Transverse colon (tissue), 4 donors: ENCODE results near the gene KCNT1. TPM values are rescaled to one million over a fixed set of nuclear protein-coding genes. Genes with fewer than 3 reads are reported as not detected.

ENCODE experiments used
- DNase-seq: peaks from one replicate; pipeline ENCODE4 v3.0.0-alpha.2; 2019
- H3K27ac ChIP-seq, 4 donors: fragments of 200-600 bp; sonication (generic); 2 replicates each; pipeline ENCODE4 v1.5.1; 2016 to 2018; ENCODE audit warnings: inconsistent platforms in 4 of 4
- H3K27me3 ChIP-seq: fragments of 200-600 bp; sonication (generic); 2 replicates; pipeline ENCODE4 v1.5.1; 2017; ENCODE audit warnings: inconsistent platforms
- H3K36me3 ChIP-seq, 4 donors: fragments of 200-600 bp; sonication (generic); 2 replicates each; pipeline ENCODE4 v1.5.1; 2017 to 2019; ENCODE audit warnings: inconsistent platforms in 4 of 4
- H3K4me1 ChIP-seq, 4 donors: fragments of 200-600 bp; sonication (generic); 2 replicates each; pipeline ENCODE4 v1.5.1; 2017 to 2020; ENCODE audit warnings: inconsistent platforms in 4 of 4
- H3K4me3 ChIP-seq, 4 donors: fragments of 200-600 bp; sonication (generic); 1 replicate in 1 of 4; 2 replicates in 3 of 4; pipeline versions ENCODE4 v1.5.1 to v1.6.1; 2017 to 2019; ENCODE audit warnings: inconsistent platforms in 4 of 4
- H3K9me3 ChIP-seq, 2 donors: fragments of 200-600 bp; sonication (generic); 2 replicates each; pipeline ENCODE4 v1.5.1; 2017 to 2019; ENCODE audit warnings: inconsistent platforms in 2 of 2
- EP300 ChIP-seq: sonication (generic); formaldehyde crosslinking; IDR thresholded peaks from one replicate; pipeline ENCODE4 v1.6.1; 2017; ENCODE audit warnings: antibody characterized with exemption, low read depth
- POLR2A ChIP-seq: fragments of 450-650 bp; IDR thresholded peaks from one replicate; pipeline ENCODE4 v1.6.1; 2016; ENCODE audit warnings: antibody characterized with exemption, mild to moderate bottlenecking, moderate library complexity
- POLR2AphosphoS5 ChIP-seq, 3 donors: sonication (generic); formaldehyde crosslinking; IDR thresholded peaks; one replicate each; pipeline ENCODE4 v1.6.1; 2016; ENCODE audit warnings: antibody characterized with exemption in 3 of 3
- WGBS, 2 donors: methylation state at CpG; one replicate each; pipeline ENCODE4 v1.1.5; 2018; ENCODE audit warnings: low coverage in 1 of 2; 5-methylcytosine and 5-hydroxymethylcytosine counted together
- in situ Hi-C, 4 donors: fragments of 200-750 bp; cut with MboI; loops; one replicate each; pipeline versions ENCODE4 v1.15.0 to v1.15.1; 2017; ENCODE audit warnings: low sequenced_read_pairs in 3 of 4, low pct_ligation_motif_present in 1 of 4, low pct_unique_long_range_greater_than_20kb in 1 of 4
- intact Hi-C: fragments of 100-400 bp; cut with DNase I; formaldehyde crosslinking; loops from one replicate; pipeline ENCODE4 v1.15.1; 2023; ENCODE audit warnings: low total_unique reads
- total RNA-seq, 4 donors: library from RNA; depleted of rRNA; stranded (reverse); fragments of >200 nt; gene quantifications; one replicate each; pipeline ENCODE4 v1.1.0, GENCODE V29; 2016
- TF ChIP-seq, protein P1 (sequence below), 5 experiments: fragments of 200-600 bp in 3 of 5; fragments of 450-650 bp in 2 of 5; sonication (generic) in 3 of 5; IDR thresholded peaks; 1 replicate in 2 of 5; 2 replicates in 3 of 5; pipeline ENCODE4 v1.5.1; 2016 to 2017; ENCODE audit warnings: antibody characterized with exemption in 5 of 5, inconsistent platforms in 3 of 5, mild to moderate bottlenecking in 2 of 5, moderate library complexity in 1 of 5

Gene KCNT1
- total RNA-seq, 4 donors from 2014 or later, result 0.14 TPM; not detected in 3

DNA sequence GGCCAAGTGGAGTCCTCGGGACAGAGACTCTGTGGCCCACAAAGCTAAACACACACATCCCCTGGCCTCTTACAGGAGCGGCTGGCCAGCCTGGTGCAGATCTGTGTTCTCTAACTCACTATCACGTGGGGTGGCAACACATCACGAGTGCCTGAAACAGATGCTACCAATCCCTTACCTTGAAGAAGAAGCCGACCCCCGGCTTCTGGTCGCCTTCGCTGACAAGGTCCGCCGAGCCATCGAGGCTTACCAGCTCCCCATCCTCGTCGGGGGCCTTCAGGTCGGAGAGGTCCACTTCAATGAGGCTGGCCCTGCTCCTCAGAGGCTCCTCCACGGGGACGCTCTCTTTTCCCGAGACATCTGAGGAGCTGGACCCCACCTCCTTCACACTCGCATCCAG, 118.7 kb downstream of the KCNT1 start:
- in situ Hi-C loops (no loop called here), intact Hi-C loops (no loop called here)
- H3K4me1 ChIP-seq, result no peaks in the 10 kb centered on the region
- WGBS, 2 donors, result 90 to 95% methylated on average over 3 to 18 of the region's 18 CpGs
- TF ChIP-seq, protein P1, sequence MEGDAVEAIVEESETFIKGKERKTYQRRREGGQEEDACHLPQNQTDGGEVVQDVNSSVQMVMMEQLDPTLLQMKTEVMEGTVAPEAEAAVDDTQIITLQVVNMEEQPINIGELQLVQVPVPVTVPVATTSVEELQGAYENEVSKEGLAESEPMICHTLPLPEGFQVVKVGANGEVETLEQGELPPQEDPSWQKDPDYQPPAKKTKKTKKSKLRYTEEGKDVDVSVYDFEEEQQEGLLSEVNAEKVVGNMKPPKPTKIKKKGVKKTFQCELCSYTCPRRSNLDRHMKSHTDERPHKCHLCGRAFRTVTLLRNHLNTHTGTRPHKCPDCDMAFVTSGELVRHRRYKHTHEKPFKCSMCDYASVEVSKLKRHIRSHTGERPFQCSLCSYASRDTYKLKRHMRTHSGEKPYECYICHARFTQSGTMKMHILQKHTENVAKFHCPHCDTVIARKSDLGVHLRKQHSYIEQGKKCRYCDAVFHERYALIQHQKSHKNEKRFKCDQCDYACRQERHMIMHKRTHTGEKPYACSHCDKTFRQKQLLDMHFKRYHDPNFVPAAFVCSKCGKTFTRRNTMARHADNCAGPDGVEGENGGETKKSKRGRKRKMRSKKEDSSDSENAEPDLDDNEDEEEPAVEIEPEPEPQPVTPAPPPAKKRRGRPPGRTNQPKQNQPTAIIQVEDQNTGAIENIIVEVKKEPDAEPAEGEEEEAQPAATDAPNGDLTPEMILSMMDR (IDR thresholded peaks at IDR 0.05), result no peak
- TF ChIP-seq POLR2A (no peak), EP300 (no peak), POLR2AphosphoS5 (IDR thresholded peaks at IDR 0.05) (no peak)
- H3K9me3 ChIP-seq, result no peaks in the 10 kb centered on the region
- H3K27ac ChIP-seq, result no peak overlapping the region
- H3K36me3 ChIP-seq, result peaks cover 0 to 52% (median 27%) of the 10 kb centered on the region in 4 donors
- no peaks in the 10 kb centered on the region for H3K27me3 ChIP-seq
- H3K4me3 ChIP-seq, result no peak overlapping the region
- DNase-seq, result no peak

DNA sequence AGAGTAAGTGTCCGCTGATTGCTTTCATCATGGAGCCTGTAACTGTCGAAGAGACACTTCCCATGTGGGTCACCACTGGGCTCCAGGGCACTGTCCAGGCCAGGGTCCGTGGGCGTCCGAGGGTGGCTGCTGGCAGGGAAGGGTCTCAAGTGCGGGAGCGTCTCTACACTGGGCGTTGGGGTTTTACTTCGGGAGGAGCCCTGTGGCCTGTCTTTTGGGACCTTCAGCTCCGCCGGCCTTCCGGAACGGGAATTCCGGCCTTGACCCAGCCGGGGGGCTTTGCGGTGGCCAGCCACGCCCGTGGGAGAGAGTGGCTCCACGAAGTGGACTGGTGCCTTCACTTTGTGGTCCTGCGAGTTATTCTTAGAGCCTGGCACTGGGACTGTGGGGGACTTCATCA, 119.1 kb downstream of the KCNT1 start:
- intact Hi-C loops (no loop called here), in situ Hi-C loops (no loop called here)
- no peak overlapping the region for H3K27ac ChIP-seq
- H3K9me3 ChIP-seq, result no peaks in the 10 kb centered on the region
- no peaks in the 10 kb centered on the region for H3K4me1 ChIP-seq
- DNase-seq, result no peak
- peaks cover 0 to 48% (median 24%) of the 10 kb centered on the region in 4 donors for H3K36me3 ChIP-seq
- H3K4me3 ChIP-seq, result no peak overlapping the region
- TF ChIP-seq EP300 (no peak), POLR2AphosphoS5 (IDR thresholded peaks at IDR 0.05) (no peak), POLR2A (no peak)
- TF ChIP-seq, protein P1 (IDR thresholded peaks at IDR 0.05), result no peak
- WGBS, 2 donors, result 91 to 100% methylated on average over 1 to 20 of the region's 20 CpGs
- H3K27me3 ChIP-seq, result no peaks in the 10 kb centered on the region

DNA sequence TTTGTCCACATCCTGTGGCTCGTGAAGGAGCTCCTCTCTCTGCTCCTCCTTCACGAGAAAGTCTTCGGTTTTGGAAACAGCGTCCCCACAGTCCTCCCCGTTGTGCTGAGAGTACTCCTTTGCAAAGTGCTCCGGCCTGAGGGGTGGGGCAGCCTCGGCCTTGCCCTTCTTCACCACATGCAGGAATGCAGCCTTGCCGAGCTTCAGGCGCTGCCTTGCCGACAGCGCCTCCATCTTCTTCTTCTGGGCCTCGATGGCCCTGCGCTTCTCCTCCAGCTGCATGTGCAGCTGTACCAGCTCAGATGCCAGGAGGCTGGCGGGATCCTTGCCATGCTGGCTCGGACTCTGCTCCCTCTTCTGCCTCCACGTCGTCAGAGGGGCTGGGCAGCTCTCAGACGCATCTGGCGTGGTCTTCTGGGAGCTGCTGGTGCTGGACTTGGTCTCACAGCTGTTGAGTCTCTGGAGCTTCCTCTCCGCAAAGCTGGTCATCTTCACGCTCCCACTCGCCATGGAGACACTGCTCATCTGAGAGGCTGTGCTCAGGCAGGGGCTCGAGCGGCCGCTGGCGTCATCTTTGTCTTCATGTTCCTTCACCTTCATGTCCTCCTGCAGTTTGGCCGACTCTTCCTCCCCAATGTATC, 119.9 kb downstream of the KCNT1 start:
- H3K9me3 ChIP-seq, result no peaks in the 10 kb centered on the region
- no peak overlapping the region for H3K27ac ChIP-seq
- intact Hi-C loops (no loop called here), in situ Hi-C loops (no loop called here)
- 91 to 95% methylated on average over 7 to 27 of the region's 27 CpGs for WGBS, 2 donors
- no peak overlapping the region for H3K4me3 ChIP-seq
- TF ChIP-seq, protein P1 (IDR thresholded peaks at IDR 0.05), result no peak
- TF ChIP-seq EP300, result no peak
- no peak for DNase-seq
- H3K36me3 ChIP-seq, result peaks cover 0 to 40% (median 21%) of the 10 kb centered on the region in 4 donors
- no peaks in the 10 kb centered on the region for H3K4me1 ChIP-seq
- no peaks in the 10 kb centered on the region for H3K27me3 ChIP-seq

DNA sequence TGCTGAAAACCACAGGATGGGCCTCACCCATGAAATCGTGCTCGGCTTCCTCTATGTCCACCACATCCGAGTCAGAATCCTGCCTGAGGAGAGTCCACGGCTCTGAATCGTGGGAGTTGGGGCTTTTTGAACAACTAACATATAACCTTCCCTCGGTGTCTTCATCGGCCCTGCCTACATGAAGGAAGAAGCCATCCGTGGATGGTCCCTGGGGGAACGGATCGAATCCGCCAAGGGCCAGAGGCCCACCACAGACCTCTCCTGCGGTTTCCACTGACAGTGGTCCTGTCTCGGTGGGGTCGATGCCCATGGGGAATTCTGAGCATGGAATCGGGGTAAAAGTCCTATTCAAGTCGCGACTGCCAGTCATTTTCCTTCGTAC, 120.4 kb downstream of the KCNT1 start:
- no peak for DNase-seq
- WGBS, 2 donors, result 97 to 99% methylated on average over 14 of the region's 18 CpGs
- intact Hi-C loops, result no loop called here
- Histone ChIP-seq H3K4me1 (no peaks in the 10 kb centered on the region), H3K27me3 (no peaks in the 10 kb centered on the region), H3K9me3 (no peaks in the 10 kb centered on the region), H3K4me3 (no peak overlapping the region), H3K36me3 (peaks cover 0 to 37% (median 20%) of the 10 kb centered on the region in 4 donors), H3K27ac (no peak overlapping the region)
- TF ChIP-seq POLR2A, result no peak
- TF ChIP-seq, protein P1 (IDR thresholded peaks at IDR 0.05), result no peak
- no peak for TF ChIP-seq EP300
- no peak for TF ChIP-seq POLR2AphosphoS5 (IDR thresholded peaks at IDR 0.05)
- in situ Hi-C loops, result no loop called here
